Thoracic aorta (tissue), 2 donors: ENCODE results near the gene POU2F1. TPM values are rescaled to one million over a fixed set of nuclear protein-coding genes. Genes with fewer than 3 reads are reported as not detected.

Experiments used
- ATAC-seq: fragments of 150-250 bp; one replicate; pipeline ENCODE4 v1.8.0; 2017; ENCODE audit warnings: low read depth; ENCODE audit not compliant: insufficient number of reproducible peaks, low FRiP score
- DNase-seq: peaks from one replicate; pipeline ENCODE4 v3.0.0-alpha.2; 2020; ENCODE audit warnings: low spot score
- H3K27ac ChIP-seq, 2 donors: fragments of 200-600 bp; sonication (generic); 1 replicate in 1 of 2; 2 replicates in 1 of 2; pipeline ENCODE4 v1.5.1; 2016; ENCODE audit warnings: mild to moderate bottlenecking in 2 of 2, moderate library complexity in 2 of 2
- H3K27me3 ChIP-seq: fragments of 200-600 bp; sonication (generic); replicated peaks from 2 replicates; pipeline ENCODE4 v1.6.0; 2016; ENCODE audit warnings: mild to moderate bottlenecking; ENCODE audit not compliant: insufficient read depth
- H3K36me3 ChIP-seq: fragments of 200-600 bp; sonication (generic); one replicate; pipeline ENCODE4 v1.5.1; 2016
- H3K4me1 ChIP-seq, 2 donors: fragments of 200-600 bp; sonication (generic); 1 replicate in 1 of 2; 2 replicates in 1 of 2; pipeline versions ENCODE4 v1.5.1 to v1.6.0; 2016; ENCODE audit warnings: low read depth in 2 of 2, mild to moderate bottlenecking in 1 of 2; ENCODE audit not compliant: control insufficient read depth in 1 of 2
- H3K4me3 ChIP-seq: fragments of 200-600 bp; sonication (generic); 2 replicates; pipeline ENCODE4 v1.5.1; 2016; ENCODE audit warnings: mild to moderate bottlenecking
- H3K9me3 ChIP-seq: fragments of 200-600 bp; sonication (generic); 2 replicates; pipeline ENCODE4 v1.5.1; 2016
- total RNA-seq, 2 donors: library from RNA; depleted of rRNA; stranded (reverse); fragments of >200 nt; gene quantifications; one replicate each; pipeline versions ENCODE4 v1.1.0 to v1.2.3, GENCODE V29; 2016
- TF ChIP-seq, protein P1 (sequence below): fragments of 200-600 bp; sonication (generic); IDR thresholded peaks from one replicate; pipeline ENCODE4 v1.5.1; 2019; ENCODE audit warnings: antibody characterized with exemption

POU2F1 gene
- total RNA-seq, 2 donors from 2014 or later, result 15.3 to 25.5 TPM

DNA sequence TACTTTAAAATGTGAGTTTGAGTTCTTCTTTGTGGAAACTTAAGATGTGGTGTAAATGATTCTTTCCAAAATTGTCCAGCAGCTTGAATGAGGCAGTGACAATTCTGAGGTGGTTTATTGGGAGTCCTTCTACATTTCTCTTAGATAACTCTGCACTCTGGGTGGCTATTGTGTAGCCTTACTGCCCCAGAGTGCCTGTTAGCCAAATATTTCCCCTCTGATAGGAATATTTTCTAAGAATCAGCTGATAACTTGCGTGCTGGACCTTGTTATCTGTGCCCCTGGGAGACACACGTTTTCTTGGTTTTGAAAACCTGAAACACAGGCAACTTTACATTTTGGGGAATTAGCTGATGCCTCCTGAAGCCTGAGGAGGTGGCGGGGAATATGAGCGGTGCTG lies 206.0 kb downstream of the POU2F1 start:
- ATAC-seq, result no peak
- no peak for DNase-seq
- H3K9me3 ChIP-seq, result no peaks in the 10 kb centered on the region
- H3K27ac ChIP-seq, result no peak overlapping the region
- no peak overlapping the region for H3K4me3 ChIP-seq
- H3K4me1 ChIP-seq, result no peaks in the 10 kb centered on the region
- H3K36me3 ChIP-seq, result no peaks in the 10 kb centered on the region
- TF ChIP-seq, protein P1, sequence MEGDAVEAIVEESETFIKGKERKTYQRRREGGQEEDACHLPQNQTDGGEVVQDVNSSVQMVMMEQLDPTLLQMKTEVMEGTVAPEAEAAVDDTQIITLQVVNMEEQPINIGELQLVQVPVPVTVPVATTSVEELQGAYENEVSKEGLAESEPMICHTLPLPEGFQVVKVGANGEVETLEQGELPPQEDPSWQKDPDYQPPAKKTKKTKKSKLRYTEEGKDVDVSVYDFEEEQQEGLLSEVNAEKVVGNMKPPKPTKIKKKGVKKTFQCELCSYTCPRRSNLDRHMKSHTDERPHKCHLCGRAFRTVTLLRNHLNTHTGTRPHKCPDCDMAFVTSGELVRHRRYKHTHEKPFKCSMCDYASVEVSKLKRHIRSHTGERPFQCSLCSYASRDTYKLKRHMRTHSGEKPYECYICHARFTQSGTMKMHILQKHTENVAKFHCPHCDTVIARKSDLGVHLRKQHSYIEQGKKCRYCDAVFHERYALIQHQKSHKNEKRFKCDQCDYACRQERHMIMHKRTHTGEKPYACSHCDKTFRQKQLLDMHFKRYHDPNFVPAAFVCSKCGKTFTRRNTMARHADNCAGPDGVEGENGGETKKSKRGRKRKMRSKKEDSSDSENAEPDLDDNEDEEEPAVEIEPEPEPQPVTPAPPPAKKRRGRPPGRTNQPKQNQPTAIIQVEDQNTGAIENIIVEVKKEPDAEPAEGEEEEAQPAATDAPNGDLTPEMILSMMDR, result no peak
- H3K27me3 ChIP-seq, result no peaks in the 10 kb centered on the region

DNA sequence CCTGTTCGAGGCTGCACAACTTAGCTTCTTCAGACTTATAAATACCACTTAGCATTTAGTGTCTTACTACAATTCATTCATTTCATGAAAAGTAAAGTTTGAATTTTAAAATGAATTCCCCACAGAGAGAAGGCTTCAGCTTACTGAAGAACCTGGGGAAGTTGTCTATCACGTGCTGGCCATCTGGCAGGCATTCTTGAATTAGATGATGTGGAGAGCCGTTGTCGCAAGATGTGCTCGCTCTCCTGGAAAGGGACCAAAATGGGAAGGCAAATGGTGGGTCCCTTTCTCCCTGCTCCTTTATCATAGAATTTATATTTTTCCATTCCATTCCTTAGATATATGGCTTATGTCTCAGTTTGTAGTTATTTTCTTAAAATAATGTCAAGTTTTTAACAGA lies 207.2 kb downstream of the POU2F1 start:
- Histone ChIP-seq H3K36me3 (no peaks in the 10 kb centered on the region), H3K9me3 (no peaks in the 10 kb centered on the region), H3K27ac (no peak overlapping the region), H3K4me3 (no peak overlapping the region), H3K27me3 (no peaks in the 10 kb centered on the region), H3K4me1 (no peaks in the 10 kb centered on the region)
- DNase-seq (no peak), ATAC-seq (no peak)
- TF ChIP-seq, protein P1, result no peak

DNA sequence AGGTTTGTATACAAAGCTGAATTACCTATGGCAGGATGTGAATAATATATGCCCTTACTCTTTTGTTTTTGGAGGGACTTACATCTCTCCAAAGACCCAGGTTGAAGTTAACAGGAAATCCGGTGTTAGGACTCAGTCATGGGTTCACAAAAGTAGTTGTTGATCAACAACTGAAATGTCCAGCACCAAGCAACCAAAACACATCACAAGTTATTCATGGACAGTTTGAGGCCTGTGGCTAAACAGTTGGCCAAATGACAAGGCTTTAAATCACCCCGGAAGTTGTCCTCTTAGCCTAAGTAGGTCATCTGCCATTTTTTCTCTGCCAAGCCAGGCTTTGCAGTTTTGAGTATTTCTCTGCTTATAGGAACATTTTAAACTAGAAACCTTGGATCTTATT lies 207.7 kb downstream of the POU2F1 start:
- no peaks in the 10 kb centered on the region for H3K27me3 ChIP-seq
- ATAC-seq, result no peak

DNA sequence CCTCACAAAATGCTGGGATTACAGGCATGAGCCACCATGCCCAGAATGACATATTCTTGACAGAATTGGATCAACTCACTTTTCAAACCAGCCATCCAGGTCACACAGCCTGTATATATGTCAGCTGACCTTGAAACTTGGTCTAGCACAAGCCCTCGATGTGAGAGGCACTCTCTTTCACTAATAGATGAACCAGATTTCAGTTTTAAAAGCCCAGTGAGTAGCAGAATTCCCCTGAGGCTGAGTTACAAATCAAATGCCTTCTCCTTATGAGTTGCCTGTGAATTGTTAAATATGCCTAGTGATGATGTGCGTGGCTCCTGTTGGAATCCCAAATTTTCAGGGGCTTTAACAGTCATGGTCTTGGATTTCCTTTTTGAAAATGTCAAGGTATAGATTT lies 208.9 kb downstream of the POU2F1 start:
- Histone ChIP-seq H3K36me3 (no peaks in the 10 kb centered on the region), H3K27ac (no peak overlapping the region), H3K4me1 (no peaks in the 10 kb centered on the region), H3K27me3 (no peaks in the 10 kb centered on the region), H3K4me3 (no peak overlapping the region), H3K9me3 (no peaks in the 10 kb centered on the region)
- ATAC-seq (no peak), DNase-seq (no peak)
- TF ChIP-seq, protein P1, result no peak

More for the DNA sequence above, 207.7 kb downstream of the POU2F1 start:
- Histone ChIP-seq H3K4me3 (no peak overlapping the region), H3K9me3 (no peaks in the 10 kb centered on the region), H3K36me3 (no peaks in the 10 kb centered on the region), H3K4me1 (no peaks in the 10 kb centered on the region), H3K27ac (no peak overlapping the region)
- no peak for DNase-seq
- TF ChIP-seq, protein P1, result no peak

DNA sequence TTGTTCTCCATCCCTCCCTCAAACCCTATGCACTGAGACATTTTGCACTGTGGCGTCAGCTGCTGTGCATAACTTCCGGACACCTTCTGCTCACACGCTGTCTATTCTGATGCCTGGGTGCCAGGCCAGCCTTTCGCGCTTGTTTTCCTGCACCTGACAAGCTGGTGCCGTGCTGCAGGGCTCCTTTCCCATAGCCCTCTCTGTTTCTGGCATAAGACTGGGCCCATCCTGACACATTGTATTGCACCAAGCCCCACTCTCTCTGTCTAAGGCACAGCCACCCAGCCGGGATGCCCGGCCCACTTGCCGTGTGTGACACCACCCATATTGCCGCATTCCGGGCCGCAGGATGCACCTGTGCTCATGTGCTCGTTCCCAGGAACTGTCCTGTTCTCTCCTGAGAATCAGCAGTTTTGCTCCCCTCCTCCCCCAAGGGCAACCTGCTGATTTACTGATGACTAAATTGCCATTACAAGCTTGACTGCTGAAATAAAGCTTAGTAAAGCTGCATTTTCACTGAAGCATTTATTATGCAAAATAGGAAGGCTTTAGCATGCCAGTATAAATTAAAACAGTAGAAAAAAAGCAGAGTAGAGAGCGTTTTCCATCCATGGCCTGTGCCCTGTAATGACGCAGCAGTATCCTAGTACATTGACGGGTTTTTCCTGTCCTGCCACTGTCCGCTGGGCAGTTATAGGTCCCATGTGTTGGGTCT lies 209.6 kb downstream of the POU2F1 start:
- DNase-seq, result no peak
- ATAC-seq, result no peak
- Histone ChIP-seq H3K9me3 (no peaks in the 10 kb centered on the region), H3K27ac (no peak overlapping the region), H3K36me3 (no peaks in the 10 kb centered on the region), H3K27me3 (no peaks in the 10 kb centered on the region), H3K4me3 (no peak overlapping the region), H3K4me1 (no peaks in the 10 kb centered on the region)
- TF ChIP-seq, protein P1, result no peak
